AG20443 (cell line): ENCODE data around the gene MATN3.

Experiments used
- DNase-seq: peaks from one replicate; pipeline ENCODE4 v3.0.0; 2012; ENCODE audit warnings: low spot score, mixed read lengths

MATN3 gene

DNA sequence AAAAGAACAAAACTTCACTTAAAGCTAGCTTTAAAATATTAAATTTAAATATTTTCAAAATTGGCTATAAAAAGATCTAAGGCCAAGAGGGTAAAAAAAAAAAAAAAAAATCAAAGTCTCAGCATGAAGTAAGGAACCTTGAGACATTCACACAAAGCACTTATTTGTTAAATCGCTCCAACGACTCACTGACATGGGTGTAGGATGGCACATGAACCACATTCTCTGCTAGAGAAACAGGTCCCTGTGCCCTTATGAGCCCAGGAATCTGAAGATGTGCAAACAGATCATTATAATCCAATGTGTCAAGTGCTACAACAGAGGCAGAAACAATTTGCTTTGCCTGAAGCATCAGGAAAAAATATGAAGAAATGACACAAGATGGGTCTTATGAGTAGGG is 25.2 kb upstream of the MATN3 start:
- DNase-seq = no peak

DNA sequence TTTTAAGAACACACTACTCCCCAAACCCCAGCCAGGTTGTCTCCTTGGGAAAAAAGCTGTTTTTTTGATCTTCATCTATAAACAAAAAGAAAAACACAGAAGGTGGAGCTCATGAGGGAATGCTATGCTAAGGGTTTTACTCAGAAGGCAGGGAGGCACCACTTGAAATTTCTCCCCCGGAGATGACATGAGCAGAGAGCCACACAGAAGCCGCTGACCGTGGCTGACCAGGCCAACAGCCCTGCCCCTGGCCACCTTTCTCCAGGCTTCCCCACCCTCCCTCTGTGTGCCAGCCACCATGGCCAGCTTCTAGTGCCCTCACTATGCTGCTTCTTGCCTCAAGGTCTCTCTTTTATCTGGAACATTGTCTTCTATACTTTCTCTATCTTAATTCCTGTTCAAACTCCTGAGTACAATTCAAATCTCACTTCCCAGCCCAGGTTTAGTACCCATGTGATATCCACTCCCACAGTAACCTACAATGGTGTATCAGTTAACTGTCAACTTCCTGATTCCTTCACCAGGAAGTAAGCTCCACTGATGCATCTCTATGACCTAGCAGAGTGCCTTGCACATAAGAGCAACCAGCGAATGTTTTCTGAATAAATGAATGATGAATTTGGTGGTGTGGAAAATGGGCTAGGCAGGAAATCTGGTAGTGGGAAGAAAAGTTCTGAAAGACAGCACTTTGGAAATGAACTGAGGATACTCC is 23.6 kb upstream of the MATN3 start:
- no peak for DNase-seq

DNA sequence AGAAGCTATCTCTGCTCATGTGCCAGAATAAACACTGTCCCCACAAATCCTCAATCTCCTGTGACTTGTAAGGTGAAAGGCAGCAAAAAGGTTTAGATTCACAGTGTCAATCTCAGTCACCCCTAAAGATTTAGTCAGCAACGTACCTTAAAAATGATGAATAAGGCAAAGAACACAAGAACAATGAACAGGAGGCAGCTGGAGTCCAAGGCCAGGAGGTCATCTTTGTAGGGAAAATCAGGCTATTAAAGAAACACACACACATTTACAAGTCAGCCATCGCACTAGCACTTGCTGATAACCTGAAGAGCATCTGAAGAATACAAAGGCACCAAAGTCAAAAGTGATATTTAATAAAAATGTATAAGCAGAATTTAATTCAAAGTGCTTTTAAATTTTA is 22.4 kb upstream of the MATN3 start:
- DNase-seq = no peak

DNA sequence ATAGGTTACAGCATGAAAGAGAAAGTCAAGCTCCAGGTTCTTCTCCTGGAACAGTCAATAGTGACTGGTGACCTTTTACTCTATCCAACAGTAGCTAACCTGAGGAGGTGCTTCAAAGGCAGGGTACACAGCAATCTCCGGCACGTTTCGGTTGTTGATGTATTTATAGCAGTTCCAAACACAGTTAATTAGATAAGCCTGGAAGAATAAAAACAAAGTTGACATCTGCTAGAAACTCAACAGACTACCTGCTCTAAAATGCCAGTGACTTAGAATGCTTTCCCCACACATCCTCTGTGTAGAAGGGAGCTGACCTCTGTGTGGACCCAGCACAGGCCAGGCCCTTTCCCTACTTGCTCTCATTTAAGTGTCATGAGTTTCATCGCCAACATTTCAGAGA is 21.8 kb upstream of the MATN3 start:
- no peak for DNase-seq

DNA sequence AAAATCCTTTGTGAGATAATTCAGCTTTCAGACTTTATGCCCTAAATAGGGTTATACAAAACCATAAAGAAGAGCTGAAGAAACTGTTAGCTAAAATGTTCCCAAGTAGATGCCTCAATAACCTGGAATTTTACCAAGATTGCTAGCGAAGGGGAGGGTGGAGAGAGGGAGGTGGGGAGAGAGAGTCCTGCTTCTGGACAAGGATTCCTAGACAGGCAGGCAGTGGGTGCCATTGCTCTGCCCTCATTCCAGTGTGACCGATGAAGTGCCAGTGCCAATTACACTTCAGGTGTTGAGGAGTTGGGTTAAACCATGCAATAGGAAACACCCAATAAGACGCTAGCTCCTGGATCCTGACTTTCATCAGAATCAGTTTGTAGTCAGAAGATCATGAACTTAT is 20.9 kb upstream of the MATN3 start:
- no peak for DNase-seq

DNA sequence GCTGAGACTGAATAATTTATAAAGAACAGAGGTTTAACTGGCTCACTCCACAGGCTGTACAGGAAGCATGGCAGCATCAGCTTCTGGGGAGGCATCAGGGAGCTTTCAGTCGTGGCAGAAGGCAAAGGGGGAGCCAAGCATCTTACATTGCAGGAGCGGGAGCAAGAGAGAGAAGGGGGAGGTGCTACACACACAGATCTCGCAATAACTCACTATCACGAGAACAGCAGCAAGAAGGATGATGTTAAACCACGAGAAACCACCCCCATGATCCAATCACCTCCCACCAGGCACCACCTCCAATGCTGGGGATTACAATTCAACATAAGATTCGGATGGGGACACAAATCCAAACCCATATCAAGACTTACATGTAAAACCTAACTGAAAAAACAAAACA is 17.8 kb upstream of the MATN3 start:
- DNase-seq = no peak

DNA sequence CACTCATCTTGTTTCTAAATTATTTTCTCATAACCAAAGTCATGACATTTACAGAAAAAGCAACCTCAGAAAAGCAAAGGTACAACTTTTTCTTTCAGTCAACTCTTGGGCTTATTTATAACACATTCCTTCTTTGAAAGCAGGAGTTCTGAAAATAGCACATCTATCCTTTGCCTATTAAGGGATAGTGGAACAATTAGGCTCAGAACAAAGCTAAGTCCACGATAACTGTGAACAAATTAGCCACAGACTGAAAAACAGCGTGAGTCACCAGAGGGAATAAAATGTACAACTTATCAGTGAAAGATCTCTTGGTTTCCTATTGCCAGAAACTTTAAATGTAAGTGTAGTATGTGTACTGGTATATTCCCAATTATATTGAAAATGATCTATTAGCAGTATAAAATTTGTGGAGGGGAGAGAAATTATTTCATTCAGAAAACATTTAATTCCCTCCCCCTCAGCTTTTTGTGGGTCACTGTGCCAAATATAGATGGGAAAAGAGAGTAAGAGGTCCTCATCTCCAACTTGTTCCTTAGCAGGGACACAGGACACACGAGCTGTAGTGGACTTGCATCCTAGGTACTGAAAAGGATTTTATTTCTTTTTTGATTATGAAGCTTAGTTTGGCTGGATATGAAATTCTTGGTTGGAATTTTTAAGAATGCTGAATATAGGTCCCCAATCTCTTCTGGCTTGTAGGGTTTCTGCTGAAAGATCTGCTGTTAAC is 15.4 kb upstream of the MATN3 start:
- no peak for DNase-seq

DNA sequence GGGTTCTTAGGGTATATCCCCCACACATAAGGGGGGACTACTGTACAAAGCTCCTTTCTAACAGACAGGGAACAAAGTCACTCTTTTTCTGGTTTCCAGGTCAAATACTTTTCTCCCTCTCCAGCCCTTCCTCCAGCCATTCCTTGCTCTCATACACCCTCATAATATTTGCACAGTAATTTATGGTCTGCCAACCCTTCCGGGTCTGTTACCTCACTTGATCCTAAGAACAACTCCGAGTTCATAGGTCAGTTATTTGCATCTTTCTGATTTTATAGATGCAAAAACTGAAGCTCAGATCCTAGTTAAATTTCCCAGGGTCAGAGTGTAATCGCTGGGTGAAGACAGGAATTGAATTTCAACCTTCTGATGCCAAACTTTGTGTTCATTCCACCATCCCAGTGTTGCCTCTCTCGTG is 14.8 kb upstream of the MATN3 start:
- DNase-seq = no peak

DNA sequence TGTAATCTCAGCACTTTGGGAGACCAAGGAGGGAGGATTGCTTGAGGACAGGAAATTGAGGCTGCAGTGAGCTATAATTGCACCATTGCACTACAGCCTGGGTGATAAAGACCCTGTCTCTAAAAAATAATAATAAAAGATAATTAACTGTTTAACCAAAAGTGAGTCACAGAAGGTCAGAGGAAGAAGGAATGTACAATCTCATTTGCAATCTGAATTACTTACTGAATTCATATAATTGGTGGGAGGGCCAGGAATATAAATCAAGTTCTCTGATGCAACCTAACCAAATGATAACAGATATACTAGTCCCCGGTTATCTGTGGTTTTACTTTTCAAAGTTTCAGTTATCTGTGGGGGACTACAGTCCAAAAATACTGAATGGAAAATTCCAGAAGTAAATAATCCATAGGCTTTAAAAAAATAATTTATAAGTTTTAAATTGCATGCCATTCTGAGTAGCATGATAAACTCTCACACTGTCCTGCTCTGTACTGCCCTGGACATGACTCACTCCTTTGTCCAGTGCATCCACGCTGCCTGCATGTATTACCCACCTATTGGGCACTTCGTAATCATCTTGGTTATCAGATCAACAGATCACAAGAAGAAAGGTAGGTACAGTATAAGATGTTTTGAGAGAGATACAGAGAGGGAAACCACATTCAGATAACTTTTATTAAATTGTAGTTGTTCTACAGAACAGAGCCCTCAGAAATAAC is 12.8 kb upstream of the MATN3 start:
- DNase-seq = no peak

DNA sequence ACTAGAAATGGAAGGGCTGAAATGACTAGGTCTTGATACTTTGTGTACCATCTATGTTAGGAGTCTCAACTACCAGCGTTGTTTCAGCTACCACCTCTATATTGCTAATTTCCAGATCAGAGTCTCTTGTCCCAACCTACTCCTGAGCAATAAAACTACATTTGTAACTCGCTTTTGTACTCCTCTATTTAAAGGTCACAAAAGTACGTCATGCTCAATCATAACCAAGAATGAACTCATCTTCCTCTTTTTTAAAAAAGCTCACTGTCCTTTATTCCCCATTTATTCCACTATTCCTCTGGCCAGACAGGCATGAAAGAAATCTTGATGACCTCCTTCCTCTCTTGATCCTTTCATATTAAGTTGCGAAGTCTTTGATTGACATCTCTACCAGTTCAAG is 11.2 kb upstream of the MATN3 start:
- no peak for DNase-seq

DNA sequence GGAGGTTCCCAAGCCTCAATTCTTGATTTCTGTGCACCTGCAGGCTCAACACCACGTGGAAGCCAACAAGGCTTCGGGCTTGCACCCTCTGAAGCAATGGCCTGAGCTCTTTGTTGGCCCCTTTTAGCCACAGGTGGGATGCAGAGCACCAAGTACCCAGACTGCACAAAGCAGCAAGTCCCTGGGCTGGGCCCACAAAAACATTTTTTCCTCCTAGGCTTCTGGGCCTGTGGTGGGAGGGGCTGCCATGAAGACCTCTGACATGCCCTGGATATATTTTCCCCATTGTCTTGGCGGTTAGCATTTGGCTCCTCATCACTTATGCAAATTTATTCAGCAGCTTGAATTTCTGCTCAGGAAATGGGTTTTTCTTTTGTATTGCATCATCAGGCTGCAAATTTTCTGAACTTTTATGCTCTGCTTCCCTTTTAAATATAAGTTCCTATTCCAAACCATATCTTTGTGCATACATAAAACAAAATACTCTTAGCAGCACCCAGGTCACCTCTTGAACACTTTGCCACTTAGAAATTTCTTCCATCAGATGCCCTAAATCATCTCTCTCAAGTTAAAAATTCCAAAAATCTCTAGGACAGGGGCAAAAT is 9.0 kb upstream of the MATN3 start:
- no peak for DNase-seq

DNA sequence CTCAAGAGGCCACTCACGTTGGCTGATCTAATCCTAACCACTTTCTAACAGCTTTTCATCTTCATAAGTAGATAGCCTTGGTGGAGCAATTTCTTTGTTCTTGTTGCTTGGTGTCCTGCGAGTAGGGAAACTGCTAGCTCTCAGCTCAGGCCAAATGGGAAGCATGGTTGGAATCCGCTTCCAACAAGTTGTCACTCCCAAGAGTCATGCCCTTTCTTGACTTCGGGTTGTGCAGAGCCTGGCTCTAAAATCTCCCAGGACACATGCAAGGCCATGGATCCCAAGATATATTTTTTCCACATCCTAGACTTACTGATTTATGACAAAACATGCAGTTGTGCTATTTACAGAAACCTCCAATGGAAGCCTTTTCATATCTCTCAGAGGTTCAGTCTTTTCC is 7.3 kb upstream of the MATN3 start:
- DNase-seq = no peak

DNA sequence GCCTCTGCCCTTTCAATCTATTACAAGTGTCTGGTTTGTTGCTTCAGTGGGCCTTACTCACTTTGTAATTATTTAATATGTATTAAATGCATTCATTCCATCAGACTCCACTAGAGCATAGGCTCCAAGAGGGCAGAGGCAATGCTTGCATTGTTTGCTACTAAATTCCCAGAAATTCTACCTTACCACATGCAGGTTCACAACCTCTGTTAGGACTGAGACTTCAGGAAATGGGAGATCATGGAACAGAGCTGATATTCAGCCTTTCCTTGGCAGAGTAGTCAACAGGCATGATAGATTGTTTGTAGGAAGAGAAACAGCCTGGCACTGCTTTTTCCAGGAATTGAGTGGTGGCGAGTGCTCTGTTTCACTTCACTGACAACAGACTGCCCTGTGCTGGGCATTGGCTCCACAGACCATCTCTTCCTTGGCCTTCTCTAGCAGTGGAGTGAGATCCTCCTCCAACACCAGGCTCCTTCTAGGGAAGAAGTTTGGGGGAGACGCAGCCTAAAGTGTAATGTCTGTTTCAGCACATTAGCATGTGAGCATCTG is 6.2 kb upstream of the MATN3 start:
- DNase-seq = no peak

DNA sequence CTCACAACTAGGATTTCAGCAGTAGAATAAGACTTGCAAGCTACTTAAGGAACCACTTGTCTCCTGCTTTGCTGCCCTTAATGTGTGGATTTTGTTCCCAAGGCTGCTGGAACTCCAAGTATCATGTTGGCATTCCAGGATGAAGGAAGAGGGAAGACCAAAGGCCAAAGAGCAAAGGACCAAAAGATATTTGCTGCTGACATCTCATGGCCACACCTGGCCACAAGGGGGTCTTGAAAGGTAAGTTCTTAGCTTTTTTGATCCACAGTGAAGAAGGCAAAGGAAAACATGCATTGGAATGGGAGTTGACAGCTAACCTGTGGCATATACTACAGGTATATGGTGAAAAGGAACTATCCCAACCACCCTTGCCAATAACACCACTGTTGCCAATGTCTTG is 3.9 kb upstream of the MATN3 start:
- DNase-seq = no peak

DNA sequence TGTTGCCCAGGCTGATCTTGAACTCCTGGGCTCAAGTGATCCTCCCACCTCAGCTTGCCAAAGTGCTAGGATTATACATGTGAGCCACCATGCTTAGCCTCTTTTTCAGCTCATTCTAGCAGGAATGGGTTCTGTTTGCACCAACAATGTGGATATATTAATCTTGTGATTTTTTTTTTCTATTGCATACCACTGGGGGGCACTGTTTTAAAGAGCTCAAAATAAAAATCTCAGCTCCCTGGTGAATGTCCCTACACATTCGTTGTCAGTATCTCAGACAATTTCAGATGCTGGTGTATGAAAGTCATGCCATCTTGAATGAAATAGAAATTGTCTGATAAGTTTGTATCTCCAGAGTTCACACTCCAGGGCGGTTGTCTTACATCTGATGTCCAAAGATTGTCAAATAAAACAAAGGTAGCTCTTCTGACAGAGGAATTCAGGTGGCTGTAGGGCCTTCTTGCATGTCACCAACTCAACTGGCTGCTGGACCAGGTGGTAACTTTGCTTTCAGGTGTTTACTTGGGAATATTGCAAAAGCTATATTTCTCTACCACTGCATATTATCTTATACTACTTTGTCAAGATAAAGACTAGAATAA is 3.1 kb upstream of the MATN3 start:
- peak; percentile 73 for DNase-seq

DNA sequence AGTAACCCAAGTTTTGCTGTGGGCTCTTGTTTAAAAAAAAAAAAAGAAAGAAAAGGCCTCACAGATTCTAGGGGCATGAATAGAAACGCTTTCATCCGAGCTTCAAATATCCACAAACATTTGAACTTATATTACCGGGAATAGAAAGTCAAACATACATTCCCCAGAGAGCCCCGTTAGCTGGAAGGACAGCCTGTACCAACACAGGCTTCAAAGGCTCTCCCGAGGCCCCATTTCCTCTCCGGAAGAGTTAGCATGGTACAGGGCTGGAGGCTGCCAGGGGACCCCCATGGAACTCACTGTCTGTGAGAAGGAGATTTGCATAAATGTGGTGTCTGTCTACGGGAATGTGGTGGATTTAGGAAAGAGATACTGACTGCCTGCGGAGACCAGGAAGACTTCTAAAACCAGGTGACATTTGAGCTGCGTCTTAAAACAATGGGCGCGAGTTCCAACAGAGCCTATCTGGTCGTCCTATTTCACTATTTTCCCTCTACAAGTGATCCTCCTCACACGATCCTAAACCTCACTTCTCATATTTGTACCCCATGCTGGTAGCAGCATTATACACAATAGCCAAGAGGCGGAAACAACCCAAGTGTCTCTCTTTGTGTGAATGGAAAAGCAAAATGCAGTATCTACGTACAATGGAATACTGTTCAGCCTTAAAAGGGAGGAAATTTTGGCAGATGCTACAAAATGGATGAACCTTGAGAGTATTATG is 820 bp upstream of the MATN3 start:
- DNase-seq = no peak

DNA sequence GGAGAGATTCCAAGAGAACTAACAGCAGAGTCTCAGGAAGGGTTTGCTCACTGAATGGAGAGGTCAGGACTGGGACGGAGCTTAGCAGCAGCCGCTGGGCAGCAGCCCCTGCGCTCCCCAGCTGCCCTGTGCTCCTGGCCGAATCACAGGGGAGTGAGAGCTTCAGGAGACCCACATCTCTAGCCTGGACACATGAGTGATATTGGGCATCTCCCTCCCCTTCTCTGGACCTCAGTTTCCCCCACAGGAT is 511 bp downstream of the MATN3 start:
- peak; percentile 14 for DNase-seq

DNA sequence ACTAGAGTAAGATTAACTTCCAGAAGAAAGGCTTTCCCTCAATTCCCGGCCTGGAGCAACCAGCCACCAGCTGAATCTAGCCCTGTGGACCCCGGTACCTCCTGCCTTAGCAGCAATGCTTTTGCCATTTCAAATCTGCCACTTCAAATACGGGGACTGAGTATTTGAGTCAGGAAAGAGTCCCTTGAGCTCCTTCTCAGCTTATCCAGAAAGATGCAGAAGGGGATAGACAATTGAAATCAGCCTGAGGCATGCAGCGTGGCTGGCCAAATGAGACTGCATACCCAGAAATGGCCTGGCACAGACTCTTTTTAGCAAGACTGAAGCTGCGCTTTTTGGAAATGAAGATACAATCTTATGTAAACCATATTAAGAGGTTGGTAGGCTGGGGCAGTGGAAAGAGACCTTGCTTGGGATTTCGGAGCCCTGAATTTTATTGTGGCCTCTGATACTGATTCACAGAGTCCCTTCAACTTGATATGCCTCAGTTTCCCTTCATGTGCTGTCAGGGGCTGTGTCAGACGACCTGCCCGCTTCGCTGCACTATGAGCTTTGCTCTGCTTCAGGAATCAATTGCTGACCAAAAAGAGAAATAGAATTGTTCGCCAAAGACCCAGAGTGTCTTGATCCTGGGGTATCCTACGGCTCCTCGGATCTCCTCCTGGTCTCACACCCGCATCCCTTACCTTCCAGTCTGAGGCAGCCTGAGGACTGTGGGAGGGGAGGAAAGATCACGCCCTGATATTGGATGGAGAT is 1.0 kb downstream of the MATN3 start:
- DNase-seq = no peak

DNA sequence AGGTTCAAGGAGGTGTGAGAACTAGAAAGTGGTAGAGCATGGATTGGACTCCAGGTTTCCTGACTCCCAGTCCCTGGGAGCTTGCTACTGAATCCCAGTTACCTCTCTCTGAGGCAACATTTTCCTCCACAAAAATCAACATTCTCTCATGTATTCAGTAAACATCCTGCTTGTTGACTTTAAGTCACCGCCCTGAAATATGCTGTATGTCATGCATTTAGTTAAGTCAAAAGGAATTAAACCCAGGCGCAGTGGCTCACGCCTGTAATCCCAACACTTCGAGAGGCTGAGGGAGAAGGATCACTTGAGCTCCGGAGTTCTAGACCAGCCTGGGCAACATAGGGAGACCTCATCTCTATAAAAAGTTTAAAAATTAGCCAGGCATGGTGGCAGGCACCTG is 3.8 kb downstream of the MATN3 start:
- DNase-seq = no peak

DNA sequence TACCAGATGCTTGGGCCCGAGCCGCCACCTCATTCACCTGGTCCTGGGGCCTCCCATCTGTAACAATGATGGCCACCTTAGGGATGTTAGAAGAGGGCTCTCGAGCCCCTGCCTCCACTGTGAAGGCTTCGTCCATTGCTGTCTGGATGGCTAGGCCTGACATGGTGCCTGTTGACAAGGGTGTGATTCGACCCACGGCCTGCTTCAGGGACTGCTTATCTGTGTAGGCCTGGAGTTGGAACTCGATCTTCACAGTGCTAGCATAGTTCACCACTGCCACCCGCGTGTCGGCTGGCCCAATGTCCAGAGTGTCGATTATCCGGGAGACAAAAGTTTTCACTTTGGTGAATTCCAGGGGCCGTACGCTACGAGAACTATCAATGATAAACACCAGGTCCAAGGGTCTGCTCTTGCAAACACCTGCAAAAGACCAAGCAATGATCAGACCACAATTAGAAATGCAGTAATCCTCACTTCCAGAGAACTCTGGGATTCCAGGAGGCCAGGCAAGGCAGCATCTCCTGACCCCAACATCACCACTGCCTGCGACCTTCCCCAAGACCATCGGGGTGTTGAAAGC is 6.5 kb downstream of the MATN3 start:
- DNase-seq = no peak
